Fibroblast of skin of left biceps (primary cell): Measurements from ENCODE around the gene CD101.
A peak's percentile ranks its signal among the peaks of the same experiment; 100 is the strongest.

Experiments used
- DNase-seq, 2 experiments: peaks; one replicate each; pipeline ENCODE4 v3.0.0-alpha.2; 2013; ENCODE audit warnings: low read depth in 2 of 2

The CD101 gene

DNA sequence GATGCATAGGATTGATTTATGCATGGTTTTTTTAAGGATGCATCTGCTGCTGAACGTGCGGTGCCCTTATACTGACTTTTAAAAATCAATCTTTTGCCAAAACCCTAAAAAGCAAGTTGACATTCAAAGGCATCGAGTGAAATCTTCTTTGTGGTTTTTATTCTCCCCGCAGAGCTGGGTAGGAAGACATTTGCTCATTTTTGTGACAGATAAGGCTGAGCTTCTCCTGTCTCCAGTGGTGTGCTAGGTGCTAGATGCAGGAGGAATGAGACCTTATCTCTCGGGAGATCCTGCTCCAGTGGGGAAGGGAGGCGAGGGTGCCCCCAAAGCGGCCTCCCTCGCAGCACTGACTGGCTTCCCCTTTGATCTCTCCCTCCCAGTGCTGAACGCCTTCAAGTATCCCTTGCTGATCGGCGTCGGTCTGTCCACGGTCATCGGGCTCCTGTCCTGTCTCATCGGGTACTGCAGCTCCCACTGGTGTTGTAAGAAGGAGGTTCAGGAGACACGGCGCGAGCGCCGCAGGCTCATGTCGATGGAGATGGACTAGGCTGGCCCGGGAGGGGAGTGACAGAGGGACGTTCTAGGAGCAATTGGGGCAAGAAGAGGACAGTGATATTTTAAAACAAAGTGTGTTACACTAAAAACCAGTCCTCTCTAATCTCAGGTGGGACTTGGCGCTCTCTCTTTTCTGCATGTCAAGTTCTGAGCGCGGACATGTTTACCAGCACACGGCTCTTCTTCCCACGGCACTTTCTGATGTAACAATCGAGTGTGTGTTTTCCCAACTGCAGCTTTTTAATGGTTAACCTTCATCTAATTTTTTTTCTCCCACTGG, 14.9 kb upstream of the CD101 start:
- DNase-seq, result no peak

DNA sequence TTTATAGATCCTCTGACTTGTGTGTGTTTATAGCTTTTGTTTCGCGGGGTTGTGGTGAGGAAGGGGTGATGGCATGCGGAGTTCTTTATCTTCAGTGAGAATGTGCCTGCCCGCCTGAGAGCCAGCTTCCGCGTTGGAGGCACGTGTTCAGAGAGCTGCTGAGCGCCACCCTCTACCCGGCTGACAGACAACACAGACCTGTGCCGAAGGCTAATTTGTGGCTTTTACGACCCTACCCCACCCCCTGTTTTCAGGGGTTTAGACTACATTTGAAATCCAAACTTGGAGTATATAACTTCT, 14.4 kb upstream of the CD101 start:
- DNase-seq, result no peak

DNA sequence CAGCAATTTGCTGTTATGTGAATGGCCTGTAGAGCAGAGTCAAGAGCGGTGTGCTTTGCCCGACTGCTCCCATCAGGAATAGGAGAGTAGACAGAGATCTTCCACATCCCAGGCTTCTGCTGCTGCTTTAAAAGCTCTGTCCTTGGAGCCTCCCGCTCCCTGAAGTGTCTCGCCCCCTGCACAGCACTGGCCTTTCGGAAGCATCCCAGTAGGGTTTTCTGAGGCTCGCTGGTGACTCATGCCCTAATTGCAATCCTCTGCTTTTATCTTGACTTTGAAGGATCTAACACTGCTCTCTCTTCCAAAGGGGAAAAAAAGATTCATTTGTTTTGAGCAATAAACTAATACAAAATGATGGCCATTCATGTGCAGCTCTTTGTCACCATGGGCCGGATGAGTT, 13.3 kb upstream of the CD101 start:
- no peak for DNase-seq

DNA sequence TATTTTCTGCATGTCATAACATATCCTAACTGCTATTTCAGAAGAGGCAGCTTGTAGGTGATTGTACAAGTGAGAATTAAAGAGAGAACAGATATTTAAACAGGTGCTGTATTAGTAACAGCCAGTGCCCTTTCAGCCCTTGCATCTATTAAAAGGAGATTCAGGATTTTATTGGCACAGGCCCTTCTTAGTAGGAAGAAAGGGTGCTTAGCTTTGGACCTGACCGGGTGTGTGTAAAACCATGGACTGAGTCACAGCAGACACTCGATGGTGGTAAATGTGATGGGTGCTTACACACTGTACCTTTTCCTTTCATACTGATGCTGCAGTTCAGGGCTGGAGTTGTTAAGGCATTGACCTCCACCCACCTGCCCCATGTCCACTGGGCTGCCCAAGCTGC, 12.7 kb upstream of the CD101 start:
- no peak for DNase-seq

DNA sequence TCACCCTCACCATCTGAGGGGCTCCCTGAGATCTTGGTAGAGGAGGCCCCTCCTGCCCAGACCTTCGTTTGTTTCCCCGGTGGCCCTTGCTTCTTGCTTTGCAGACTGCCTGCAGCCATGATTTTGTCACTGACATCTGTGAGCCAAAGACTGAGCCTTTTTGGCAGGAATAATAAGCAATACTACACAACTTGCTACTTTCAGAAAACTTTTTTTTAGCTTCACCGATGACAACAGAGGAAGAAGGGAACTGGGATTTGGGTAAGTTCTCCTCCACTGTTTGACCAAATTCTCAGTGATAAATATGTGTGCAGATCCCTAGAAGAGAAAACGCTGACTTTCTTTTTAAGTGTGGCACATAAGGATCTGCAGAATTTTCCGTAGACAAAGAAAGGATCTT, 11.7 kb upstream of the CD101 start:
- no peak for DNase-seq

DNA sequence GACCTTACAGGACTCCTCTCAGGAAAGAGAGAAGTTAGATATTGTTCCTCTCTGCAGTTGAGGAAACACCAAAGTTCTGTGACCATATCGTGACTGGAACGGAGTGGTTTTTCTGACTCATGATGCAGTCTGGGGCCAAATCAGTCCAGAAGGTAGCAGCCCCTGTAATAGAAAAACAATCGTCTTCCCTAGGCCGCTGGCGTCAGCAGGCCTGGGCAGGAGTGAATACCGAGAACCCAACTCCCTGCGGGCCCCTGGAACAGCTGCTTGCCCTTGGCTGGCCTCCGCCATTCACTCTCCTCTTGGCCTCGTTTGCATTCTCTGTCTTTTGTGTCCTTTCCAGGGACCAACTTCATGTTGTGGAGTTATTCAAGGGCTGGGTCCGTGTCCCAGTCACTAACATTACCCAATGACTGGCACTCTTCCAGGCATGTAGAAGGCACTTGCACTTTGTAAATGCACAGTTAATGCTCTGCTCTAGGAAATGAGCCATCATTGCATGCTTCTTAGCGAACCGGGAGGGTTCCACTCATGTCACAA, 10.9 kb upstream of the CD101 start:
- DNase-seq, result peak; percentile 47 to 54

DNA sequence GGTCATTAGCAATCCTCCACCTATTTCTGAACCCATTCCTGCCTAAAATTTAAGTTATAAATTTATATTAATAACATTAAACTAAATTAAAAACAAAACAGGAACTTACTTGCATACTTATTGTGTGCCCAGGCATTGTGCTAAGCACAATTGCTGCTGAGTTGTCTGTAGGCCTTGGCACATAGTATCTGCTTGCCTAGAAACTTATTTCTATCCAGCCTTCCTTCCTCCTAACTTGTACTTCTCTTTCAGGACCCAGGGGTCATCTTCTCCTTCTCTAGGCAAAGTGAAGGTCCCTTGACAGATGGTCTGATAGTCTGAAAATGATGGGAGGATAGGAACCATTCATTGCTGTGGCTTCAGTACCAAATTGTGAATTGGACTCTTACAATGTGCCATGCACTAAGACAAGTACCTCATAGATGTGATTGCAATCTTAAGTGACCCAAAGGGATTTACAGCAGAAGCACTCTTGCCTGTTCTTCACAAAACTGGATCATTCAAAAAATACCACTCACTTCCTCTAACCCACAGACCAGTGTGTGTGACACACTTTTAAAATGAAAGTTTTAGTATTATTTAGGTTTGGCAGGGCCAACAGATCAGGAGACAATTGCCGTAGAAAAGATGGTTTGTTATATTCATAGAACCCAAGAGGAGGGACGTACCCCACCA, 10.3 kb upstream of the CD101 start:
- DNase-seq, result no peak

DNA sequence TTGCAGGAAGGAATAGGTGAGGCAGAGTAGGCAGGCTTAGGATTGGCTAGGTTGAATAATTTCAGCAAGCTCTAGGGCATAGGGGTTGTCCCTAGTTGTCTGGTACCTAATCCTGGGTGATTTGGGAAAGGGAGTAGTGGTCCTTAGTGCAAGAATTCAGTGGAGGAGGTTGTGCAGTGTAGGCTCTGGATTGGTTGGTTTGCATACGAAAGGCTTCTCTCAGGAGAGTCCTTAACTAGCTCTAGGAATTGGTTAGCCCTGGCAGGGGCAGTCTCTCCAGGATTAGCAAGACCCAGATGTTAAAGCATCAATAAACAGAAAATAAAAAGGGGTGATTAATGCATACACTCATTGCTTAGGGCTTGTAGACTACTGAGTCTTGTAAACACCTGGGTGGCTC, 9.6 kb upstream of the CD101 start:
- DNase-seq, result no peak

DNA sequence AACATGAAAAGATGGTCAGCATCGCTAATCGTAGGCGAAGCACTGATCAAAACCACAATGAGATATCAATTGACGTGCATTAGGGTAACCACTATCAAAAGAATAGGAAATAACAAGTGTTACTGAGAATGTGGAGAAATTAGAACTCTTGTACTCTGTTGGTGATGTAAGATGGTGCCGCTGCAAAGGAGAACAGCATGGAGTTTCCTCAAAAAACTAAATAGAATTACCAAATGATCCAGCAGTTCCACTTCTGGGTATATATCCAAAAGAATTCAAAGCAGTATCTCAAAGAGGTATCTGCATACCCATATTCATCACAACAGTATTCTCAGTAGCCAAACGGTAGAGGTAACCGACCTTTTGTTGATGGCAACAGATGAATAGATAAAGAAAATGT, 8.3 kb upstream of the CD101 start:
- no peak for DNase-seq

DNA sequence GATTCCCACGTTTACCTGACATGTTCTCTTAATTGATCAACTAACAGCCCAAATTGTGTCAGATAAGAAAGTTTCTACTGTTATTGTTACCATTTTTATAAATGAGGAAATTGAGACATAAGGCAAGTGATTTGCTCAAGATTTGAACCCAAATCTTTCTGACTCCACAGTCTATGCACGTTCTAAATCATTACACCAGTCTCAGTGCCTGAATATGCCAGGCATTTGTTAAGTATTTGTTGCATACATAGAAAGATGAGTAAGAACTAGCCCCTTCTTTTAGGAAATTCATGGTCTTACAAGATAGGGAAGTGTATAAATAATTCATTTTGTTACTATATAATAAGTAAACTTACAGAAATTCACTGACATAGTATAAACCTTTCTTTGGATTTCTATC, 7.1 kb upstream of the CD101 start:
- DNase-seq, result no peak

DNA sequence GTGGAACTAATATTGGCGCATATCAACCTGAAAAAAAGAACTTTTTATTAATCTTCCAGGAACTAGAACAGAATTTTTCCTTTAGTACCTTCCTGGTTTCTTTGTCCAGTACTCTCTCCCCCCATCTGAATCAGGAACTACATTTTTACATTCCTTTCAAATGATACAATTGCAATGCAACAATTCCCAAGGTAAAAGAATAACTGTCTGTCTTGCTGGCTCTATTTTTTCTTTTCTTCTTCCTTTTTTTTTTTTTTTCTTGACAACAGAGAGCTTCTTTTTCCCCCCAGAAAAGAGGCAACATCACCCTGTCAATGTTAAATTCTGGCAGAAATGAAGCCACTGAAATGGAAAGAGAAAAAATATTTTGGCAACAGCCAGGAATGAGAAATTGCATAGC, 4.5 kb upstream of the CD101 start:
- peak; percentile 20 to 23 for DNase-seq

DNA sequence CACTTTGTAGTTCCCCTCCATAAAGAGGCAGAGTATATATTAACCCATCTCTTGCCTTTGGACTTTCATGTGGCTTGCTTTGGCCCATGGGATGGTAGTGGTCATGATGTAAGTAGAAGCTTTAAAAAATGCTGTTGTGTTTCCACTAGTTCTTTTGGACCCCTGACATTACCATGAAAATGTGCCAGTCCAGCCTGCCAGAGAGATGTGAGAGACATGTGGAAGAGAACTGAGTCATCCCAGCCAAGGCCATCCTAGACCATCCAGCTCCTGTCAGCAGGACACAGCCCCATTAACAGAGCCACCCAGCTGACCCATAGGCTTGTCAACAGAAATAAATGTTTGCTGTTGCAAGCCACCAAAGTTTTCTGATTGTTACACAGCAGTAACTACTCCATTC, 3.9 kb upstream of the CD101 start:
- DNase-seq, result peak in 1 of 2 experiments; percentile 8

DNA sequence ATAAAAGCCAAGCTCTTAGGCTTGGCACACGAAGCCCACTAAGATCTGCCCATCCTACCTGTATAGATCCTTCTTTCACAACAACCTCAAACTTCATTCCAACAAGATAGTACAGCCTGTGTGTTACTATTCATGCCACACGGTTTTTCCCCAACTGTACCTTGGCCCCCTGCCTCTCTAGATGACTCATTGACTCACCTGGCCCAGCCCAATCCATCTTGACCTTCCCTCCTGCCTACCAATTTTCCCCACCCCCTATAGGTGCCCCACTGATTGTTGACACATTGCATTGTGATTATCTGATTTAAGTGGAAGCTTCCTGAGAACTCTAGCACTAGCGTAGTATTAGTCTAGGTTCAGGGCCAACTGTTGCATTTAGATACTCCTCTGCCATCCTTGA, 2.0 kb upstream of the CD101 start:
- no peak for DNase-seq

DNA sequence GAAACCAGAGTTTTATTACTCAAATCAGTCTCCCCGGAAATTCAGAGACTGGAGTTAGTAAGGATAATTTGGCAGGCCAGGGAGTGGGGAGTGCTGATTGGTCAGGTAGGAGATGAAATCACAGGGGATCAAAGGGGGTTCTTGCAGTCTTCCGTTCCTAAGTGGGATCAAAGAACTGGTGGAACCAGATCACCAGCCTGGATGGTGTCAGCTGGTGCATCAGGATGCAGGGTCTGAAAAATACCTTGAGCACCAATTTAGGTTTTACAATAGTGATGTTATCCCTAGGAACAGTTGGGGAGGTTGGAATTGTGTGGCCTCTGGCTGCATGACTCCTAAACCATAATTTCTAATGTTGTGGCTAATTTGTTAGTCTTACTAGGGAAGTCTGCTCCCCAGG, 1.4 kb upstream of the CD101 start:
- no peak for DNase-seq

DNA sequence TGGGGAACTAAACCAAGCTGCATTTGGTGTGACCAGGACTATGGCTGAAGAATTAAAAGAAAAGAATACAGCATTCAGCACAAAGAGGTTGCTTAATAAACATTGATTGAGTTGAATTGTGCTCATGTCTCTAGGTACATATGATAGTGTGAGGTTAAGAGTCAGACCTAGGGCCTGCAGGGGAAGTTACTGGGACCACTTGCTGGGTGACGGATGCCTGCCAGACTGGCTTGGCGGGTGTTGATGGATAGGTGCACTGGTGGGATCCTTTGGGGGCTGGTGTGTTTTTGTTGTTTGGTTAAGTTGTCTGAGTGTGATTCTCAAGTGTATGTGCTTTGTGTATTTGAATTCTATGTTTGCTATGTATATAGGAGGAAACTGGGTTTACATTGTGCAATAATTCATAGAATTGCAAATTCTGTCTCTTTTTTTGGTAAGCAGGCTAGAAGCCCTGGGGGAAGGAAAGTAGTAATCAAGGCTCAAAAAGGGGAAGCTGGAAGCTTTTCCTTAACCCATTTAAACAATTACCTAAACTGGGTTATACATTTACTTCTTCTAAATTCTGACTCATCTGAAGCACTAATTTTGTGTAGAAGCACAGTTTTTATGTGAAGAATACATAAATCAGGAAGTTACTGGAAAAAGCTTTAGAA, 1.8 kb downstream of the CD101 start:
- no peak for DNase-seq

DNA sequence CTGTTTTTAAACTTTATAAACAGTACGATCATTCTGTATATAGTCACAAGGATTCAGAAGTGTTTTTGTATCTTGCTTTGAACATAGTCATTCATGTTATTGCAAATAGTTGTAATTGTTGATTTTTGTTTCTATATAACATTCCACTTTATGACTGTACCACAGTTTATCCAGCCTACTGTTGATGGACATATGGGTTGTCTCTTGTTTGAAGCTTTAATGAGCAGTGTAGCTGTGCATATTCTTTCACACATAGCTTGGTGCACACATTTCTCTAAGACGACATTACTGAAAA, 6.1 kb downstream of the CD101 start:
- no peak for DNase-seq

DNA sequence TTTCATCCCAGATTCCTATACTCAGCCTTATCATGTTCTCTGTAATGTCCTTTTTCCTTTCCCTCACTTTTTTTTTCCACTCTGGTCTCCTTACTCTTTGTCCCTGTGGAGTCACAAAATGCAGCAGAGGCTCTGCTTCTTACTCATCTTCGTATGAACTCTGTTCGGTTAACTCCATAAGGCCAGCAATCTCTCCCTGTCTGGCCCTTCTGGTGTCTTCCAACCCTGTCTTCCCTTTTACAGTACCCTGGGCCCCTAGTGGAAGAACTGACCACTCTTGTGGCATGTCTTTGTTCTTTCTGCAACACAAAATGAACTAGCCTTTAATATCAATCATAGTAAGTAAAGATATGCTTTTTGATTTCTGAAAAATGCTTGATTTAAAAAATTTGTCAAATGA, 7.1 kb downstream of the CD101 start:
- DNase-seq, result no peak

DNA sequence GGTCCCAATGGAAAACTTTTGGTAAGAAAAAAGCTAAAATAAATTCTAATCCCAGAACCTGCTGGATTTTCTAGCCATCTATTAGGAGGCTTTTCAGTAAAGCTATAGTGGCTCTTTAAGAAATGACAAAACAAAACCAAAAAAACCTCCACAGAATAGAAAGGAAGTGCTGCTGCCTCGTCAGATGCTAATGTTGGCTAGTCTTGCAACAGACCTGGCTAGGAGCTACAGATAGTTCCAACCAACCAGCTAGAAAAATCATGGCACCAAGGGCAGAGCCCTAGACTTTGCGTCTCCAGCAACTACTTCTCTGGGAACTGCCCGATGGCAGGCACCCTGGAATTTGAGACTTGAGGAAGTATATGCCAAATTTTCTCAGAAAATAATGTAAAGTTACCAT, 7.6 kb downstream of the CD101 start:
- DNase-seq, result no peak

DNA sequence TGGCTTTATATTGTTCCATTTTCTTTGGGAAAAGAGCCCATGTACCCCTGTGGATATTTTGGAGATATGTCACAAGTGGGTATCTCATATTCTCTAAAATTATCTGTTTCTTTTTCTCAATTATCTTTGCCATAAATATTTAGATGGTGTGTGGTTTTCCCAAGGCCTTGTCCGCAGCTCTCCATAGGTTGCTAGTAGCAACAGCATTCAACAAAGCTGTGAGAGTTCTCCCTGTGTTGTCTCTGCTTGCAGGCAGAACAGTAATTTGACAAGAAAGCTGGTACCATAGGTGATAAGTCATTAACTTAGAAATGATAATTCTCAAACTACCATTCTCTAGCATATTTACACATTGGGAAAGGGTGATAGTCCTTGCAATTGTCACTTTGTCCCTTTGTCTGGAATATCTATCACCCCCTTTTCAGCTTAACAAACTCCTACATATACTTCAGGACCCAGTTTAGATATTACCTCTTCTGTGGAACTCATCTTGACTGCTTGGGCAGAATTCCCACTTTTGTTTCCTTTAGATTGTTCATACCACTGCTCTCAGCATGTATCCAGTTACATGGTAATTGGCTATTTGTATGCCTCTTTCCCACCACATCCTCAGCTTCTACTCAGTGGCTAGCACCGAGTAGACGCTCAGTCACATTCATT, 8.9 kb downstream of the CD101 start:
- no peak for DNase-seq

DNA sequence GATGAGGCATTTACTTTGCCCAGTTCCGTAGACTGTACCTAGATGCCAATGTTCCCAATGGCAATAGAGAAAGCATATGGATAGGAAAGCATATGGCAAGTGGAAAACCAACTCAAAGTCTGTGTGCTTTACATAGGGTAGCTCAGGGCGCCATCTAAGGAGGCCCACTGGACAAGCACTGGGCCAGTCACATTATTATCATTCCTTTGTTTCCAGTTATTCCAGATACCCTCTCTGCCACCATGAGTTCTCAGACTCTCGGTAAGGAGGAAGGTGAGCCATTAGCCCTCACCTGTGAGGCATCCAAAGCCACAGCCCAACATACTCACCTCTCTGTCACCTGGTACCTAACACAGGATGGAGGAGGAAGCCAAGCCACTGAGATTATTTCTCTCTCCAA, 9.8 kb downstream of the CD101 start:
- DNase-seq, result no peak

DNA sequence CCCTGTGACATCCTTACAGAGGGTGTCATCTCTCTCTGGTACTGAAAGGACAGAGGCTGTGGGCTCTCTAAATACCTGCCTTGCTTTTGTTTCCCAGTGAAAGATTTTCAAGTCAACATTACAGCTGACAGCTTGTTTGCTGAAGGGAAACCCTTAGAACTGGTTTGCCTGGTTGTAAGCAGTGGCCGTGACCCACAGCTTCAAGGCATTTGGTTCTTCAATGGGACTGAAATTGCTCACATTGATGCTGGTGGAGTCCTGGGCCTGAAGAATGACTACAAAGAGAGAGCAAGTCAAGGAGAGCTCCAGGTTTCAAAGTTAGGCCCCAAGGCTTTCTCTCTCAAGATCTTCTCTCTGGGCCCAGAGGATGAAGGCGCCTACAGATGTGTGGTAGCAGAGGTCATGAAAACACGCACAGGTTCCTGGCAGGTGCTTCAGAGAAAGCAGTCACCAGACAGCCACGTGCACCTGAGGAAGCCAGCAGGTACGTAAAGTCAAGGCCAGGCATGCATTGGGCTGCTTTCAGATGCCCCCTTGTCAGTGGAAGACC, 11.8 kb downstream of the CD101 start:
- no peak for DNase-seq

DNA sequence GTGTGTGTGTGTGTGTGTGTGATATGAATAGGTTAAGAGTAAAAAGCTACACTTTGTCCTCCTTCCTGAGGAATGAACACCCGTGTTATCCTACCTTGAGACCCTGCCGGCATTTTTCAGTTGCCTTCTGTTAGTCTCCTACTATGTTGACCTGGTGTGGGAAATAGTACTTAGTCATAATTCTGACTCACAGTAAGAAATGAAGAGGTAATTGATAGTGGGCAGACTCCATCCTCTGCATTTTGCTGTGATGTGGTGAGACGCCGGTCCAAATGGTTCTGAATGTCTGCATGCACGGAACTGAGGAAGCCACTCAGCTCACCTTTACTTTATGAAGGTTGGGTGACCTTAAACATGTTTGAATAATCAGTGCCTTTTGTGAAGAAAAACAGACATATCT, 12.6 kb downstream of the CD101 start:
- no peak for DNase-seq
